ENCODE data around the gene ZNF726. TPM values are rescaled to one million over a fixed set of nuclear protein-coding genes. Genes with fewer than 3 reads are reported as not detected.

ZNF726 gene
- total and polyA plus RNA-seq, 2 experiments from 2014 or later, result not detected

DNA sequence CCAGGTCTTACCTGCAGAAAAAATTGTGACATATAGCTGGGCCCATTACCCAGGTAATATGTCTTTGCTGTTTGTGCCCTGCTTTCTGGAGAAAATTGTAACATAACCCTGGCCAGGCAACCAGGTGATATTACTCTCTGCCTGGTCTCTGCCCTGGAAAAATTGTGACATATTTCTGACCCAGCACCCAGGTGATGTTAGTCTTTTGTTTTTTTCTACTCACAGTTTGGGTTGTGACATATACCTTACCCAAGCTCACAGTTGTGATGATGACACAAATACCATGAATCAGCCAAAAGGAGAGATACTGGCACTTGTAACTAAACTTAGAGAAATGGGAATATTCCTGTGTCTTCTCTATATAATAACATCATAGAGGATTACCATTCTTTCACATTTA, 6.5 kb upstream of the ZNF726 start:
- Histone ChIP-seq H3K27ac (no peak overlapping the region), H3K27me3 (no peaks in the 10 kb centered on the region), H3K79me2 (no peaks in the 10 kb centered on the region), H2AFZ (no peak overlapping the region), H3K4me3 (no peak overlapping the region), H3K4me1 (ENCODE audit: insufficient read depth) (no peaks in the 10 kb centered on the region), H3K36me3 (replicated peaks; ENCODE audit: insufficient read depth, low read depth) (no peaks in the 10 kb centered on the region), H4K20me1 (ENCODE audit: insufficient read depth, poor library complexity, severe bottlenecking) (no peaks in the 10 kb centered on the region), H3K4me2 (no peak overlapping the region), H3K9me2 (replicated peaks; ENCODE audit: insufficient read depth) (no peaks in the 10 kb centered on the region), H3K9me3 (ENCODE audit: low read depth) (peaks cover 4% of the 10 kb centered on the region)
- TF ChIP-seq EZH2 (IDR thresholded peaks at IDR 0.05; ENCODE audit: borderline replicate concordance) (no peak), EZH2phosphoT487 (IDR thresholded peaks at IDR 0.05; ENCODE audit: low read depth, severe bottlenecking, unreplicated experiment) (no peak)
- TF ChIP-seq, protein P1, sequence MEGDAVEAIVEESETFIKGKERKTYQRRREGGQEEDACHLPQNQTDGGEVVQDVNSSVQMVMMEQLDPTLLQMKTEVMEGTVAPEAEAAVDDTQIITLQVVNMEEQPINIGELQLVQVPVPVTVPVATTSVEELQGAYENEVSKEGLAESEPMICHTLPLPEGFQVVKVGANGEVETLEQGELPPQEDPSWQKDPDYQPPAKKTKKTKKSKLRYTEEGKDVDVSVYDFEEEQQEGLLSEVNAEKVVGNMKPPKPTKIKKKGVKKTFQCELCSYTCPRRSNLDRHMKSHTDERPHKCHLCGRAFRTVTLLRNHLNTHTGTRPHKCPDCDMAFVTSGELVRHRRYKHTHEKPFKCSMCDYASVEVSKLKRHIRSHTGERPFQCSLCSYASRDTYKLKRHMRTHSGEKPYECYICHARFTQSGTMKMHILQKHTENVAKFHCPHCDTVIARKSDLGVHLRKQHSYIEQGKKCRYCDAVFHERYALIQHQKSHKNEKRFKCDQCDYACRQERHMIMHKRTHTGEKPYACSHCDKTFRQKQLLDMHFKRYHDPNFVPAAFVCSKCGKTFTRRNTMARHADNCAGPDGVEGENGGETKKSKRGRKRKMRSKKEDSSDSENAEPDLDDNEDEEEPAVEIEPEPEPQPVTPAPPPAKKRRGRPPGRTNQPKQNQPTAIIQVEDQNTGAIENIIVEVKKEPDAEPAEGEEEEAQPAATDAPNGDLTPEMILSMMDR (IDR thresholded peaks at IDR 0.05; ENCODE audit: poor library complexity), result no peak
- DNase-seq (ENCODE audit: low spot score), result no peak

DNA sequence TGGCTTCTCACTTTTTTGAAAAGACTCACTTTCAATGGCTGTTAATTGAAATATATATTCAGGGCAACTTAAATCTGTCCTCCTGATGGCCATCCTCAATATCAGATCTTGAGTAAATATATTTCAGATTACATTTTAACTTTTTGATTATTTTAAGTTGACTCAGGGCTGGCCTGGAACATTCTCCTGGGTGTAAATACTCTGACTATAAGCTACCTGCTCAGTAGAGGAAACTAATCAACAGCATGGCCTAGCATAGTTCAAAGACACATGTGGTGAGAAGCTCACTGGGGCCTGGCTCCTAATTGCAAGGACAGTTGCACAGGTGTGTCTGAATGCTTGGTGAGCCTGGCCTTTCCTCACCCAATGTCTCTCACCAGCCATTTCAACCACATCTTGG, 5.5 kb upstream of the ZNF726 start:
- TF ChIP-seq EZH2phosphoT487 (IDR thresholded peaks at IDR 0.05; ENCODE audit: low read depth, severe bottlenecking, unreplicated experiment) (no peak), EZH2 (IDR thresholded peaks at IDR 0.05; ENCODE audit: borderline replicate concordance) (no peak)
- TF ChIP-seq, protein P1 (IDR thresholded peaks at IDR 0.05; ENCODE audit: poor library complexity), result no peak
- peaks cover 4% of the 10 kb centered on the region for H3K9me3 ChIP-seq (ENCODE audit: low read depth)
- H4K20me1 ChIP-seq (ENCODE audit: insufficient read depth, poor library complexity, severe bottlenecking), result no peaks in the 10 kb centered on the region
- no peak overlapping the region for H3K27ac ChIP-seq
- H3K79me2 ChIP-seq, result no peaks in the 10 kb centered on the region
- H3K4me1 ChIP-seq (ENCODE audit: insufficient read depth), result no peaks in the 10 kb centered on the region
- H3K9me2 ChIP-seq (replicated peaks; ENCODE audit: insufficient read depth), result no peaks in the 10 kb centered on the region
- H3K4me2 ChIP-seq, result no peak overlapping the region
- H2AFZ ChIP-seq, result no peak overlapping the region
- DNase-seq (ENCODE audit: low spot score), result no peak
- H3K4me3 ChIP-seq, result no peak overlapping the region
- no peaks in the 10 kb centered on the region for H3K36me3 ChIP-seq (replicated peaks; ENCODE audit: insufficient read depth, low read depth)
- H3K27me3 ChIP-seq, result no peaks in the 10 kb centered on the region

DNA sequence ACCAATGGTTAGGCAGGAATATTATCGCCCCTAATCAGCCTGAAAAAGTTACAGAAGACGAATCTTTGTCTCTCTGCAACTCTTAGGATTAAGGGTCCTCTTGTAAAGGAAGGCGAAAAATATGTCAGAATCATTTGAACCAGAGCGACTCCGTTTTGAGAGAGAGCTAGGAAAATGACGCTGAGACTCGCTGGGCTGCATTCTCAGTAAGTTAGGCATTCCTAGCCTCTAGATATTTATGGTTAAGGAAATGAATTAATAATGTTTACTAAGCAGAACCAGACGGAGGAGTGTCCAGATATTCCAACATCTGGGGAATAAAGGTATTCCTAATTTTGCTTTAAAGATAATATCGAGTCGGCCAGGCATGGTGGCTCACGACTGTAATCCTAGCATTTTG, 755 bp upstream of the ZNF726 start:
- no peaks in the 10 kb centered on the region for H3K4me1 ChIP-seq (ENCODE audit: insufficient read depth)
- H2AFZ ChIP-seq, result no peak overlapping the region
- H3K79me2 ChIP-seq, result no peaks in the 10 kb centered on the region
- no peaks in the 10 kb centered on the region for H3K27me3 ChIP-seq
- 75% methylated on average over 11 of the region's 11 CpGs for WGBS (ENCODE audit: low lambda C conversion rate, missing lambda C conversion rate)
- no peaks in the 10 kb centered on the region for H3K36me3 ChIP-seq (replicated peaks; ENCODE audit: insufficient read depth, low read depth)
- H3K27ac ChIP-seq, result no peak overlapping the region
- H3K9me2 ChIP-seq (replicated peaks; ENCODE audit: insufficient read depth), result no peaks in the 10 kb centered on the region
- TF ChIP-seq EZH2 (IDR thresholded peaks at IDR 0.05; ENCODE audit: borderline replicate concordance) (no peak), EZH2phosphoT487 (IDR thresholded peaks at IDR 0.05; ENCODE audit: low read depth, severe bottlenecking, unreplicated experiment) (no peak)
- TF ChIP-seq, protein P1 (IDR thresholded peaks at IDR 0.05; ENCODE audit: poor library complexity), result no peak
- no peaks in the 10 kb centered on the region for H4K20me1 ChIP-seq (ENCODE audit: insufficient read depth, poor library complexity, severe bottlenecking)
- no peak overlapping the region for H3K4me3 ChIP-seq
- DNase-seq (ENCODE audit: low spot score), result no peak
- H3K4me2 ChIP-seq, result no peak overlapping the region
- H3K9me3 ChIP-seq (ENCODE audit: low read depth), result peaks cover 4% of the 10 kb centered on the region

DNA sequence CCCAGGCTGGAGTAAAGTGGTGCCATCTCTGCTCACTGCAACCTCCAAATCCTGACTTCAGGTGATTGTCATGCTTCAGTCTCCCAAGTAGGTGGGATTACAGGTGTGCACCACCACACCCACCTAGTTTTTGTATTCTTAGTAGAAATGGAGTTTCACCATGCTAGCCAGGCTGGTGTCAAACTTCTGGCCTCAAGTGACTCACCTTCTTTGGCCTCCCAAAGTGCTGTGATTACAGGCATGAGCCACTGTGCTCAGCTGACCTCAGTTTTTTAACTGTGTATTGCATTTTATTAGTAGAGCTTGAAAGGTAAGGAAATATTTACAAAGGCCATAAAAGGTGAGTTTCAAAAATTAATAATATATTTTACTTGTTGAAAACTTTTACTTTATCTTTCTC, 2.3 kb downstream of the ZNF726 start:
- DNase-seq (ENCODE audit: low spot score), result no peak
- Histone ChIP-seq H3K4me3 (no peak overlapping the region), H3K27ac (no peak overlapping the region), H3K9me2 (replicated peaks; ENCODE audit: insufficient read depth) (no peaks in the 10 kb centered on the region), H3K4me1 (ENCODE audit: insufficient read depth) (no peaks in the 10 kb centered on the region), H3K36me3 (replicated peaks; ENCODE audit: insufficient read depth, low read depth) (no peaks in the 10 kb centered on the region), H3K9me3 (ENCODE audit: low read depth) (peaks cover 3% of the 10 kb centered on the region), H2AFZ (no peak overlapping the region), H4K20me1 (ENCODE audit: insufficient read depth, poor library complexity, severe bottlenecking) (no peaks in the 10 kb centered on the region), H3K4me2 (no peak overlapping the region), H3K79me2 (no peaks in the 10 kb centered on the region), H3K27me3 (no peaks in the 10 kb centered on the region)
- TF ChIP-seq, protein P1 (IDR thresholded peaks at IDR 0.05; ENCODE audit: poor library complexity), result no peak
- TF ChIP-seq EZH2 (IDR thresholded peaks at IDR 0.05; ENCODE audit: borderline replicate concordance), result no peak
- no peak for TF ChIP-seq EZH2phosphoT487 (IDR thresholded peaks at IDR 0.05; ENCODE audit: low read depth, severe bottlenecking, unreplicated experiment)

Measured in hepatocyte (in vitro differentiated cells).